BLaER1 treated with 17β-estradiol and CSF1 and Interleukin-3, amounts not matched to agents 10 nM and 100 nM (cell line): ENCODE data around the gene ABHD17A.

Experiments used
- H3K27ac ChIP-seq, 11 experiments: shearing (Covaris generic); formaldehyde crosslinking; 2 replicates each; pipeline ENCODE4 v1.8.1; 2022
- H3K27me3 ChIP-seq, 11 experiments: shearing (Covaris generic); formaldehyde crosslinking; 2 replicates each; pipeline ENCODE4 v1.8.1; 2022
- H3K36me3 ChIP-seq, 11 experiments: shearing (Covaris generic); formaldehyde crosslinking; 2 replicates each; pipeline ENCODE4 v1.8.1; 2022
- H3K4me1 ChIP-seq, 10 experiments: shearing (Covaris generic); formaldehyde crosslinking; 2 replicates each; pipeline ENCODE4 v1.8.1; 2022
- H3K4me2 ChIP-seq, 11 experiments: shearing (Covaris generic); formaldehyde crosslinking; 2 replicates each; pipeline ENCODE4 v1.8.1; 2022
- H3K4me3 ChIP-seq, 10 experiments: shearing (Covaris generic); formaldehyde crosslinking; 2 replicates each; pipeline ENCODE4 v1.8.1; 2022
- H3K9ac ChIP-seq, 11 experiments: shearing (Covaris generic); formaldehyde crosslinking; 2 replicates each; pipeline ENCODE4 v1.8.1; 2022
- H3K9me3 ChIP-seq, 11 experiments: shearing (Covaris generic); formaldehyde crosslinking; replicated peaks in 1 of 11; 2 replicates each; pipeline ENCODE4 v1.8.1; 2022
- H4K20me1 ChIP-seq, 11 experiments: shearing (Covaris generic); formaldehyde crosslinking; 2 replicates each; pipeline ENCODE4 v1.8.1; 2022
- Cebpa-rat ChIP-seq, 11 experiments: shearing (Covaris generic); IDR thresholded peaks; 2 replicates each; pipeline ENCODE4 v1.8.1; 2022

The ABHD17A gene

DNA sequence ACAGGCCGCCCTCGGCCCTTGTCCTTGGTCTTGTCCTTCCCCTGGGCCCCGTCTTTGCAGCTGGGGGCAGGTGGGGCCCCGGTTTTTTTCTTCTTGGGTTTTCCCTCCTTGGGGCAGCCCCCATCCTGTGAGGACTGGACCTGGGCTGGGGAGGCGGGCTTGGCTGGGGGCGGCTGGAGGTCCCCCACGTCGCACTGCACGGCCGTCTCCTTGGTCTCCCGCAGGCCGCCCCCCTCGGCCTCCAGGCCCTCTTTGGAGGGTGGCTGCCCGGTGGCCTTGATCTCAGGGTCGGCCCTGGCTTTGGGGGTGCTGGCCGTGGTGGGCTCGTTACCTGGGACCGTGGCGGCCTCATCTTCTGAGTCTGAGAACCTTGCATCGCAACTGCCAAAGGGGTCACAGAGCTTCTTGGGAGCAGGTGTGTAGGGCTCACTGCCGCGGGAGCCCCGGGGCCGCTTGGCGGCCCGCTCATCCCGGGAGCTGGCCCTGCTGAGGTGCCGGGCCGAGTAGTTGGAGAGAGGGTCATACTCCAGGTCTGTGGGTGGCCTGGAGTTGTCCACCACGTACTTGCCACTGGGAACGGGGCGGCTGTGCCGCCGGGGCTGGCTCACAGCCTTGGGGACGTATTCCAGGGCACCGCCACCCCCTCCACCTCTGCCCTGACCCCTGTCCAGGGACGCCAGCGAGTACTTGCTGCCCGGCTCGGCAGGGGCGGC, 57.6 kb downstream of the ABHD17A start:
- H3K36me3 ChIP-seq, result peaks cover 79 to 95% (median 88%) of the 10 kb centered on the region in 11 experiments
- peak overlapping the region in 1 of 11 experiments; percentile 38; a peak in 3 of 22 replicates for H3K9ac ChIP-seq
- TF ChIP-seq Cebpa-rat (IDR thresholded peaks at IDR 0.05), result no peak
- peaks cover 4 to 45% (median 34%) of the 10 kb centered on the region in 10 experiments; a peak in 17 of 20 replicates for H3K4me1 ChIP-seq
- peak overlapping the region in 7 of 11 experiments; percentile 8 to 45 (median 20); a peak in 9 of 22 replicates for H3K4me2 ChIP-seq
- no peak overlapping the region for H3K4me3 ChIP-seq
- H4K20me1 ChIP-seq, result peaks cover 89 to 100% (median 95%) of the 10 kb centered on the region in 11 experiments
- 0 out of 22 replicates have a peak overlapping the region, but pooled peaks of 1 of the 11 experiments have one; percentile 28 for H3K27ac ChIP-seq
- H3K27me3 ChIP-seq, result no peaks in the 10 kb centered on the region
- H3K9me3 ChIP-seq, result no peaks in the 10 kb centered on the region
